NB4 (cell line): ENCODE results near the gene TCF4.

Experiments used
- DNase-seq: peaks from one replicate; pipeline ENCODE4 v3.0.0; 2010; ENCODE audit warnings: low read depth
- H3K4me3 ChIP-seq: one replicate; pipeline ENCODE4 v1.5.1; 2011; ENCODE audit warnings: mild to moderate bottlenecking, low read depth, low read length, moderate library complexity
- MYC ChIP-seq: IDR thresholded peaks from 2 replicates; pipeline ENCODE4 v1.6.1; 2011; ENCODE audit warnings: low read depth, low read length
- POLR2A ChIP-seq: IDR thresholded peaks from 2 replicates; pipeline ENCODE4 v1.6.1; 2011; ENCODE audit warnings: mild to moderate bottlenecking; ENCODE audit not compliant: insufficient read length; ENCODE audit errors: extremely low read depth
- TF ChIP-seq, protein P1 (sequence below): IDR thresholded peaks from one replicate; pipeline ENCODE4 v1.5.1; 2012; ENCODE audit warnings: low read depth, low read length
- TF ChIP-seq, protein P2 (sequence below): IDR thresholded peaks from 2 replicates; pipeline ENCODE4 v1.6.1; 2011; ENCODE audit warnings: low read depth, low read length

Gene TCF4

GRCh38 chr18:55185391-55185790, 402.6 kb downstream of the TCF4 start:
- DNase-seq = no peak
- H3K4me3 ChIP-seq = no peak overlapping the region
- TF ChIP-seq, protein P1, sequence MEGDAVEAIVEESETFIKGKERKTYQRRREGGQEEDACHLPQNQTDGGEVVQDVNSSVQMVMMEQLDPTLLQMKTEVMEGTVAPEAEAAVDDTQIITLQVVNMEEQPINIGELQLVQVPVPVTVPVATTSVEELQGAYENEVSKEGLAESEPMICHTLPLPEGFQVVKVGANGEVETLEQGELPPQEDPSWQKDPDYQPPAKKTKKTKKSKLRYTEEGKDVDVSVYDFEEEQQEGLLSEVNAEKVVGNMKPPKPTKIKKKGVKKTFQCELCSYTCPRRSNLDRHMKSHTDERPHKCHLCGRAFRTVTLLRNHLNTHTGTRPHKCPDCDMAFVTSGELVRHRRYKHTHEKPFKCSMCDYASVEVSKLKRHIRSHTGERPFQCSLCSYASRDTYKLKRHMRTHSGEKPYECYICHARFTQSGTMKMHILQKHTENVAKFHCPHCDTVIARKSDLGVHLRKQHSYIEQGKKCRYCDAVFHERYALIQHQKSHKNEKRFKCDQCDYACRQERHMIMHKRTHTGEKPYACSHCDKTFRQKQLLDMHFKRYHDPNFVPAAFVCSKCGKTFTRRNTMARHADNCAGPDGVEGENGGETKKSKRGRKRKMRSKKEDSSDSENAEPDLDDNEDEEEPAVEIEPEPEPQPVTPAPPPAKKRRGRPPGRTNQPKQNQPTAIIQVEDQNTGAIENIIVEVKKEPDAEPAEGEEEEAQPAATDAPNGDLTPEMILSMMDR = no peak
- TF ChIP-seq POLR2A = no peak
- TF ChIP-seq, protein P2, sequence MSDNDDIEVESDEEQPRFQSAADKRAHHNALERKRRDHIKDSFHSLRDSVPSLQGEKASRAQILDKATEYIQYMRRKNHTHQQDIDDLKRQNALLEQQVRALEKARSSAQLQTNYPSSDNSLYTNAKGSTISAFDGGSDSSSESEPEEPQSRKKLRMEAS = no peak

GRCh38 chr18:55179835-55180234, 408.2 kb downstream of the TCF4 start:
- DNase-seq = no peak
- H3K4me3 ChIP-seq = no peak overlapping the region
- TF ChIP-seq POLR2A = no peak
- TF ChIP-seq, protein P1 = no peak
- no peak for TF ChIP-seq MYC

GRCh38 chr18:55179425-55179824, 408.6 kb downstream of the TCF4 start:
- TF ChIP-seq POLR2A = no peak
- TF ChIP-seq, protein P1 = no peak
- no peak for TF ChIP-seq MYC
- TF ChIP-seq, protein P2 = no peak
- H3K4me3 ChIP-seq = no peak overlapping the region
- DNase-seq = no peak

- no peak for DNase-seq
- TF ChIP-seq, protein P2 = no peak
- TF ChIP-seq, protein P1 = no peak
- TF ChIP-seq POLR2A = no peak
- no peak for TF ChIP-seq MYC
- H3K4me3 ChIP-seq = no peak overlapping the region
Measured at GRCh38 chr18:55173291-55173690, 414.7 kb downstream of the TCF4 start.
